ENCODE data around the gene SNX25. TPM values are rescaled to one million over a fixed set of nuclear protein-coding genes. Genes with fewer than 3 reads are reported as not detected.

The SNX25 gene
- total RNA-seq, 1 experiment from 2014 or later, result 23.0 TPM

DNA sequence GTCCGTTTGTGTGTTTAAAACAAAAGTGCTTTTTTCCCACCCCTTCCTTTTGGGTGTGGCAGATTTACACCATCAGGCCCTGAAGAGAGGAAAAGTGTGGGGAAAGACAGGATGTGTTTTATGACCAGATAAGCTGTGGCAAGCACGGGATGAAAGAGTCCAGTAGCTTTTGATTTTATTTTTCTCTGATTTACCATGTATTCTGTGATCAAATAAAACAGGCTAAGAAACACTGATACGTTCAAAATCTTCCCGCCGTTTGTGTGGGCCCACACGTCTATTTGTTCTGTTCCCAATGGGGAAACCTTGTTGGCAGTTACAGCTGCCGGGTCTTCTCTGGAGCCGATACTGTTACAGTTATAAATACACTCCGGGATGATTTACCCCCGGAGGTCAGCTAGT is 175.5 kb downstream of the SNX25 start:
- Histone ChIP-seq H3K9me3 (replicated peaks) (no peaks in the 10 kb centered on the region), H3K27me3 (replicated peaks) (no peaks in the 10 kb centered on the region), H3K4me1 (replicated peaks) (peaks cover 3% of the 10 kb centered on the region; the same call in 1 of the 2 replicates), H3K4me3 (no peak overlapping the region), H3K27ac (no peak overlapping the region), H3K36me3 (no peaks in the 10 kb centered on the region)
- DNase-seq (ENCODE audit: low read depth in 1 of 2, low spot score in 2 of 2), result no peak

DNA sequence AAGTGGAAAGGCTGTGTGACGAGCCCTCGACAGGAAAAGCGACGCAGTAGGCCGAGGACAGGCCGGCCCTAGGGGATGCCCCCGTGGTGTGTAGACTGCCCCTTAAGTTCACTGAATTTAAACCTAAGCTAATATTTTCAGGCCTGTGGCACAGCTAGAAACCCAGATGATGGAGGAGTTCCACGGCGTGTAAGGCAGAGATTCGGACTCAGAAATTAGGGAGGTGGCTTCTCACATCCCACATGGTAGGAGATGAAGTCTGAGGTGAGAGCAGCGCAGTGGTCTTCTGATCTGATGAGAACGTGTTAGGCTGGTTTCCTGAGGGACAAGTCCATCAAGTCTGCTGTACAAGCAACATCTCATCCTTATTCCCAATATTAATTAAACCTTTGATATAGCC is 178.6 kb downstream of the SNX25 start:
- H3K4me3 ChIP-seq, result no peak overlapping the region
- peaks cover 27% of the 10 kb centered on the region for H3K4me1 ChIP-seq (replicated peaks)
- no peaks in the 10 kb centered on the region for H3K36me3 ChIP-seq
- H3K27me3 ChIP-seq (replicated peaks), result no peaks in the 10 kb centered on the region
- no peaks in the 10 kb centered on the region for H3K9me3 ChIP-seq (replicated peaks)
- H3K27ac ChIP-seq, result no peak overlapping the region
- no peak for DNase-seq (ENCODE audit: low read depth in 1 of 2, low spot score in 2 of 2)

DNA sequence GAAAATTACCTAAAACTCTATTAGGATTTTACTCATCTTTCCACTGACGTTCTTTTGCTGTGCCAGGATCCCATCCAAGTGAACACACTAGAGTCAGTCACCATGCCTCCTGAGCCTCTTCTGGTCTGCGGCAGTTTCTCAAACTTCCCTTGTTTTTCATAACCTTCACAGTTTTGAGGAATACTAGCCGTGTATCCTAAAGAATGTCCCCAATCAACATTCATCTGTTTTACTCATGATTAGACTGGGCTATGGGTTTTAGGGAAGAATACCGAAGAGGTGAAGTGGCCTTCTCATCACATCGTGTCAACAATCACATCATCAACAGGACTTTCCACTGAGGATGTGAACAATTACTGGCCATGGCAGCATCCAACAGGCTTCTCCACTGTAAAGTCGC is 181.5 kb downstream of the SNX25 start:
- Histone ChIP-seq H3K4me1 (replicated peaks) (peaks cover 40% of the 10 kb centered on the region), H3K9me3 (replicated peaks) (no peaks in the 10 kb centered on the region), H3K4me3 (no peak overlapping the region), H3K27me3 (replicated peaks) (no peaks in the 10 kb centered on the region), H3K36me3 (peaks cover 1% of the 10 kb centered on the region; the same call in 1 of the 2 replicates), H3K27ac (peak overlapping the region; percentile 55)
- DNase-seq (ENCODE audit: low read depth in 1 of 2, low spot score in 2 of 2), result peak in 1 of 2 experiments; percentile 63

DNA sequence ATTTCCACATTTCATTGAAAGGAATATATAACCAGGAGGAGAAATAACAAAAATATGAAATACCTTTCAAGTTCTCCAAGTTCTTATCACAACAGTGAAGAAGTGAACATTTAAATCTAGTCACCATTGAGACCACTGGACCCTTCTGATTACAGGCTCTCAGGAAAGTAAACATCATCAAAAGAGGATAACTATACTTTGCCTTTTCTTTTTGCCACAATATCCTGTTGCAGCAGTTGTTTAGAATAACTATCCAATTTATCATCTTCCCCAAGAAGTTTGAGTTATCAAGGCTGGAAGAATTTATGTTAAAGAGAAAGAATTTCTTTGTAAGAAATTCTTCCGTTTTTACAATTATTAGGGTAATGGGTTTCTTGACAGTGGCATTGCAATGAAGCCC is 182.8 kb downstream of the SNX25 start:
- Histone ChIP-seq H3K9me3 (replicated peaks) (no peaks in the 10 kb centered on the region), H3K27me3 (replicated peaks) (no peaks in the 10 kb centered on the region), H3K36me3 (peaks cover 4% of the 10 kb centered on the region; the same call in 1 of the 2 replicates), H3K4me3 (no peak overlapping the region), H3K27ac (peak overlapping the region; percentile 55), H3K4me1 (replicated peaks) (peaks cover 48% of the 10 kb centered on the region)
- DNase-seq (ENCODE audit: low read depth in 1 of 2, low spot score in 2 of 2), result peak in 1 of 2 experiments; percentile 29

DNA sequence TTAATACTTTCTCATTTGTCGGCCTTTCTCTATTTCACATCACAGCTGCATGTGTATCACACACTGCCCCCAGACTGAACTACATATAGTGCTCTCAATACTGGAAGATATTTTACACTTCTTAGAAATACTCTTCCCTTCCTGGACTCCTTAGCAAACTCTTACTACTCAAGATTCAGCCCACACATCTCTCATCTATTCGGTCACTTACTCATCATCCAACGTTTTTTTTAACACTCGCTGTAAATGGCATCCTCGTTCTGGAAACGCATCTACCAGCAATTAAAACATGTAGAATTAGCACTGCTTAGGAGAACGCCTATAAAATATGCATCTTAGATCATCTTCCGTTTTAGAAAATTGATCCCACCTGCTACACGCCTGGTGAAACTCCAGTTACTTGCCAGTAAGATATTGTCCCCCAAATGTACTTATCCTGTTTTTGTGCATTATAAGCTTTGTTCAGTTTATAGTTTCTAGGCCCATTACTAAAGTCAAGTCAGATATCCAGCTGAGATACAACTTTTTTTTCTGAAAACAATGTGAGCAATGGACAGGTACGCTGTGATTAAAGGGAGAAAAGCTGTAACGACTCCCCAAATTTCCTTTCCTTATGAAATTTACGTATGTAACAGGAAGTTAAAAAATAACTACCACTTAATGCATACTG is 185.3 kb downstream of the SNX25 start:
- no peaks in the 10 kb centered on the region for H3K27me3 ChIP-seq (replicated peaks)
- peaks cover 8% of the 10 kb centered on the region for H3K36me3 ChIP-seq
- DNase-seq (ENCODE audit: low read depth in 1 of 2, low spot score in 2 of 2), result no peak
- H3K9me3 ChIP-seq (replicated peaks), result no peaks in the 10 kb centered on the region
- peaks cover 49% of the 10 kb centered on the region for H3K4me1 ChIP-seq (replicated peaks)
- H3K4me3 ChIP-seq, result peak overlapping the region; percentile 73
- H3K27ac ChIP-seq, result peak overlapping the region; percentile 92

DNA sequence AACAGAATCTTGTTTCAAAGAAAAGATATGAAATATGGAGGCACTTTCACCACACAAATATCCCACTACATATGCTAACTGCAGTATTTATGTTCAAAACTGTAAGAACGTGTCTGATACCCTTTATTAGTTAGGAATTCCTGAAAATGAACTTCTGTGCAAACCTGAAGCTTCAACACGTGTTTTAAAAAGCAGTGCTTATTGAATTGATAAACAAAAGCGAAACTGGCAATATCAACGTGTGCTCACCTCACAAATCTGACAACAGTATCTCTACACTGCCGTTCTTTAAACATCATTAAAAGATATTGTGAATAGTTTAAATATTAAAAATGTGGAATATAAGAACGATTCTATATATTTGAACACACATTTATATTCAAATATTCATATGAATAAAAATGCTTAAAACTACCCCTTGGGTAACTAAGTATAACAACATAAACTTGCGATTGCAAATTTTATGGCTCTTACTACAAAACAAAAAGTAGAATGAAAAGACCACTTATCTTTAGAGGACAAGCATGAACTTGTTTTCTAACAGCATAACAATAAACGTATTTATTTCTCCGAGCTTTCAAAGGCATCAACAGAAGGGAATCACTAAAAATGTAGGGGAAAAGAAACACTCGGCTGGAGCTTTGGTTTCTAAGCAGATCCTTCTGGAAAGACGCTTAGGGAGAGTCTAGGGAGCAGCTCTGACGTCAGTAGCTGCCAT is 186.0 kb downstream of the SNX25 start, which contains the start of gene LRP2BP:
LRP2BP (minus strand) TSS at position 687 of the 718 bp plus-strand sequence. CDS start 17,738 bp downstream, outside the sequence.
- no peak for DNase-seq (ENCODE audit: low read depth in 1 of 2, low spot score in 2 of 2)
- H3K36me3 ChIP-seq, result peaks cover 14% of the 10 kb centered on the region
- peaks cover 49% of the 10 kb centered on the region for H3K4me1 ChIP-seq (replicated peaks)
- peak within 1 kb of the TSS; percentile 92 for H3K27ac ChIP-seq
- no peaks in the 10 kb centered on the region for H3K9me3 ChIP-seq (replicated peaks)
- no peaks in the 10 kb centered on the region for H3K27me3 ChIP-seq (replicated peaks)
- H3K4me3 ChIP-seq, result peak within 1 kb of the TSS; percentile 73

DNA sequence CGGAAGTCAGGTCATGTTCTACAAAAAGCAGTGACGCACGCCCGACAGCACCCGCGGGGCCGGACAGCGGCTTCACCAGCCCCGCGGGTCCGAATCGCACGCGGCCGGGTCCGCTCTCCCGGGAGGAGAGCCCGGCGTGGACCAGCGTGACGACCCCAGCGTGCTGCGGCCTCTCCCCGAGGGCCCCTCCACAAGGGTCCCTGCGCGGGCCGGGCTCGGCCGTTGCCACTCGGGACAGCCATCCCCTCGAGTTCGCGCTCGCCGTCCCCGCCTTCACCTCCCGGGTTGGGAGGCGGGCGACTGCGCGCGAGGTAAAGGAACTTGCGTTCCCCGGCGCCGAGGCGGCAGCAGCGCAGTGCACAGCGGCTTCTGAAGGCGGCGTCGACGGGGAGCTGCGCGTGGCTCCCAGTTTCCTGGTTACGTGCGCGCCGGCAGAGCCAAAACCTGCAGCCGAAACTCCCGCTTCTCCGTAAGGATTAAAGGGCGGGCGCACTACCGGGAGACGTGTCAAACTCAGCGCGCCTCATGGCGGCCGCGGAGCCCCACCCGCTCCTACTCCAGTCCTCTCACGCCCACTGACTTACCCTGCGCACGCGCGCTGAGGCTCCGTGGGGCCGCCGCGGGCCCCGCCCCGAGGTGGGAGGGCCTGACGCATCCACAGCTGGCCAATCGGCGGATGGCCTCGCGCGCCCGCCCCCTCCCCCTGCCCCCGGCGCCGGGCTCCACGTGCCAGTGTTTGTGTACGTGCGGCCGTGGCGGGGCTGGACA is 186.7 kb downstream of the SNX25 start:
- Histone ChIP-seq H3K27me3 (replicated peaks) (no peaks in the 10 kb centered on the region), H3K27ac (peak overlapping the region; percentile 92), H3K4me3 (peak overlapping the region; percentile 73), H3K36me3 (peaks cover 22% of the 10 kb centered on the region), H3K9me3 (replicated peaks) (no peaks in the 10 kb centered on the region), H3K4me1 (replicated peaks) (peaks cover 41% of the 10 kb centered on the region)
- DNase-seq (ENCODE audit: low read depth in 1 of 2, low spot score in 2 of 2), result peak; percentile 95

DNA sequence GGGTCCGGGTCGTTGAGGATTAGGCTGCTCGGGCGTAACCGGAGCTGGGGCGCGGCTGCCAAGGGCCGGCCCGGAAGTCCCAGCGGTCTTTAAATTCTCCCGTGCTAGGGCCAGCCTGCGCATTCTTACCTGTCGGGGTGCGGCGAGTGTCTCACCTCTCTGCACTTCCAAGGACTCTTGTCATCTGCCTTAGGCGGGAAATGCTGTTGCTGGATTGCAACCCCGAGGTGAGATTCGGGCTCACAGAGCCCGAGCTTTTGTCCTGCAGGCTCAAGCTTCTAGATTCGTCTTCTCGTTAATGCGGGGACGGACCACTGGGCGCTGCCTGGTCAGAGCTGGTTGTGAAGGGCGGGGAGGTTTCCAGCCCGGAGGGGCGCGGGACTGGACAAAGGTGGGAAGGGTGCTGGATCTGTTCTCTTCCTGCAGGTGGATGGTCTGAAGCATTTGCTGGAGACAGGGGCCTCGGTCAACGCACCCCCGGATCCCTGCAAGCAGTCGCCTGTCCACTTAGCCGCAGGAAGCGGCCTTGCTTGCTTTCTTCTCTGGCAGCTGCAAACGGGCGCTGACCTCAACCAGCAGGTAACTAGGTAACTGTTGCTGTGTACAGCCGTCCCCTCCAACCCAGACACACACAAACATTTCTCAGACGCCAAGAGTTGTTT is 187.5 kb downstream of the SNX25 start, which contains the start of gene ANKRD37:
ANKRD37 (plus strand) TSS at position 118 of the 662 bp plus-strand sequence; CDS start at position 201, 83 bp downstream.
- Histone ChIP-seq H3K9me3 (replicated peaks) (no peaks in the 10 kb centered on the region), H3K36me3 (peaks cover 27% of the 10 kb centered on the region), H3K4me3 (peak within 1 kb of the TSS; percentile 73), H3K27ac (peak within 1 kb of the TSS; percentile 92), H3K27me3 (replicated peaks) (no peaks in the 10 kb centered on the region), H3K4me1 (replicated peaks) (peaks cover 34% of the 10 kb centered on the region)
- DNase-seq (ENCODE audit: low read depth in 1 of 2, low spot score in 2 of 2), result no peak

DNA sequence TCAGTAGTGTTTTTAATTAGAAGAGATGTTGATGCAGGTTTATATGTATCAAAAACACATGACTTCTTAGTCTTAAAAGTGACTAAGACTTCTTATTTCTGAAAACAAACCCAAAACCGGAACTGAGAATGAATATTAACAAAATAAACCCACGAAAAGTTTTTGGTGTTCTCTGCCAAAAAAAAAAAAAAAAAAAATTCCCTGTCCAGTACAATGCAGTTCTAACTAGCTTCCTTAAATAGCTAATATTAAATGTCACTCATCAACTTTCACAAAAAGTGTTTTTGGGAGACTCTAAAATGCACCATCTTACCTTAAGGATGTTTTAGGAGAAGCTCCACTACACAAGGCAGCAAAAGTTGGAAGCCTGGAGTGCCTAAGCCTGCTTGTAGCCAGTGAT is 189.2 kb downstream of the SNX25 start:
- Histone ChIP-seq H3K9me3 (replicated peaks) (no peaks in the 10 kb centered on the region), H3K27me3 (replicated peaks) (no peaks in the 10 kb centered on the region), H3K4me1 (replicated peaks) (peaks cover 24% of the 10 kb centered on the region), H3K27ac (no peak overlapping the region), H3K4me3 (no peak overlapping the region), H3K36me3 (peaks cover 37% of the 10 kb centered on the region)
- DNase-seq (ENCODE audit: low read depth in 1 of 2, low spot score in 2 of 2), result no peak

DNA sequence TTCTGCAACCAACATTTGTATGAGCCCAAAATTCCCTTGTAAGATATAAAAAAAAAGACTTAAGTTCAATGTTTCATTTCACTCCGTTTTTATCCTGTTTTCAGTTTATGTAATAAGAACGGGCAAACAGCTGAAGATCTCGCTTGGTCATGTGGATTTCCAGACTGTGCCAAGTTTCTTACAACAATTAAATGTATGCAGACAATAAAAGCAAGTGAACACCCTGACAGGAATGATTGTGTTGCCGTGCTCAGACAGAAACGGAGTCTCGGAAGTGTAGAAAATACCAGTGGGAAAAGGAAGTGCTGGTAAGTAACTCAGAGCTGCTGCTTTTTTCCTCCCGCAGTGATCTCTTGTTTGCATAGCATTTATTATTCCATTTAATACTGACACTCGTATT is 190.1 kb downstream of the SNX25 start:
- peaks cover 21% of the 10 kb centered on the region for H3K4me1 ChIP-seq (replicated peaks)
- H3K27ac ChIP-seq, result no peak overlapping the region
- H3K4me3 ChIP-seq, result no peak overlapping the region
- DNase-seq (ENCODE audit: low read depth in 1 of 2, low spot score in 2 of 2), result no peak
- peaks cover 37% of the 10 kb centered on the region for H3K36me3 ChIP-seq
- H3K27me3 ChIP-seq (replicated peaks), result no peaks in the 10 kb centered on the region
- no peaks in the 10 kb centered on the region for H3K9me3 ChIP-seq (replicated peaks)

DNA sequence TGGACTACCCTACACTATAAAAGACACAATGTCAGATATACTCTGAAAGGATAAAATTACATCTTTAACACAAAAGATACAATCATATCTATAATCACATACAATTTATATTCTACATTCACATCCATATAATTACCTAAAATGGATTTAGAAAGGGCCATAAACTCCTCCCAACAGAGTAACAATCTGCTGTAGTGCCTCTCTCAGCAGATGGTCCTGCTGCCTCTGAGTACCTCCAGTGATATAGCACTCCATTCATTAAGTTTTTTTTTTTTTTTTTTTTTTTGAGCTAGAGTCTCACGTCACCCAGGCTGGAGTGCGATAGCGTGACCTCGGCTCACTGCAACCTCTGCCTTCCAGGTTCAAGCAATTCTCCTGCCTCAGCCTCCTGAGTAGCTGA is 194.6 kb downstream of the SNX25 start:
- Histone ChIP-seq H3K4me3 (no peak overlapping the region), H3K27ac (no peak overlapping the region), H3K27me3 (replicated peaks) (no peaks in the 10 kb centered on the region), H3K36me3 (peaks cover 52% of the 10 kb centered on the region), H3K4me1 (replicated peaks) (no peaks in the 10 kb centered on the region), H3K9me3 (replicated peaks) (no peaks in the 10 kb centered on the region)
- no peak for DNase-seq (ENCODE audit: low read depth in 1 of 2, low spot score in 2 of 2)

DNA sequence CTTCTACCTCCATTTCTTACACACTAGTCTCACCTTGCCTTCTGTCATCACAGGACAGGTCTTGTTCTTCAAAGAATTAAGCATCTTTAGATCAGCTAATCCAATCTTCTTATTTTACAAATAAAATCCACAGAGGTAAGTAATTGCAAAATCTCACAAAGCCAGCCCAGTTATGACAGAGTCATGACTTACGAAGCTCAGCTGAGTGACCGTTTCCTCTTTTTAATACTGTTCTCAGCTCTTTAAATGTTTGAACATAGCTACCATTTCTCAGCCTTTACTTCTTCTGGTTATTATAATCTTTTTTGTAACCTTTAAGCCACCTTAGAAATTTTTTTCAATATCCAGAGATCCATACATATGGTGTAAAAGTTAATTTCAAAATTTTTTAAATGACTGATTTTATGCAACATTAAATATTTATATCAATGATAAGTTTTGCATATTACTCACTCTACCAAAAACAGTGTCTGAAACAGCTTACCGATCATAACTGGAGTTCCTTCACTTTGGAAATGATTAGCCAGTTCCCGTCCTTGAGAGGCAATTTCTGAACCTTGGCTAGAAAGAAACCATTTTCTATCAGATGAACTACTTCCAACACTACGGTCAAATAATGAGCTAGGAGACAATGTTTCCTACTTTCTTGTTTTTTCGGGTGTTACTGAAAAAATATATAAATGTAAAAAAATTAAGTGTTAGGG is 196.1 kb downstream of the SNX25 start:
- H3K9me3 ChIP-seq (replicated peaks), result no peaks in the 10 kb centered on the region
- DNase-seq (ENCODE audit: low read depth in 1 of 2, low spot score in 2 of 2), result no peak
- H3K36me3 ChIP-seq, result peaks cover 48% of the 10 kb centered on the region
- H3K27ac ChIP-seq, result no peak overlapping the region
- H3K27me3 ChIP-seq (replicated peaks), result no peaks in the 10 kb centered on the region
- H3K4me1 ChIP-seq (replicated peaks), result no peaks in the 10 kb centered on the region
- H3K4me3 ChIP-seq, result no peak overlapping the region

DNA sequence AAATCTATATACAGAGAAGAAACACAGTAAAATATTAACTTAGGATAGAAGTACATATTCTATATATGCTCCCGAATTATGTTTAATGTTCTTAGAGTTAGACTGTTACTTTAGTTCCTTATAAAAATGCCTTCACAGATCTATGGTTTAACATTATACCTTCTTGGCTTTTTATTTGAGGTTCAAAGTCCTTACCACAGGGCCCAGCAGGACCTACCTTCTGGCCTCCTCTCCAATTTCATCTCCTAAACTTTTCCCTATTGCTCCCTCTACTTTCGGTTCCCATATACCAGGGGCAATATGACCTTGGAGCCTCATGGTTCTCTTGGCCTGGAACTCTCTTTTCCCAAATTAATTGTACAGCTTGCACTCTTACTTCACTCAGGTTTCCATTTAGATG is 199.0 kb downstream of the SNX25 start:
- Histone ChIP-seq H3K36me3 (peaks cover 45% of the 10 kb centered on the region), H3K9me3 (replicated peaks) (no peaks in the 10 kb centered on the region), H3K27me3 (replicated peaks) (no peaks in the 10 kb centered on the region), H3K4me1 (replicated peaks) (no peaks in the 10 kb centered on the region), H3K27ac (no peak overlapping the region), H3K4me3 (no peak overlapping the region)
- no peak for DNase-seq (ENCODE audit: low read depth in 1 of 2, low spot score in 2 of 2)
